DOHH2 (cell line): ENCODE results near the gene ZFAND3.

Experiments used
- H3F3A ChIP-seq: fragments of 200-600 bp; sonication (generic), shearing (Covaris generic); 2 replicates; pipeline ENCODE4 v1.6.0; 2016; ENCODE audit warnings: antibody characterized with exemption, mild to moderate bottlenecking; ENCODE audit not compliant: control insufficient read depth, insufficient read depth
- H3K27ac ChIP-seq: fragments of 200-600 bp; sonication (generic); 2 replicates; pipeline ENCODE4 v1.5.1; 2014; ENCODE audit warnings: low read depth, mild to moderate bottlenecking, low read length, moderate library complexity
- H3K27me3 ChIP-seq: fragments of 200-600 bp; sonication (generic); 2 replicates; pipeline ENCODE4 v1.6.1; 2014; ENCODE audit warnings: mild to moderate bottlenecking, low read length, mixed read lengths; ENCODE audit not compliant: control insufficient read depth
- H3K36me3 ChIP-seq: fragments of 200-600 bp; sonication (generic); 2 replicates; pipeline ENCODE4 v1.6.1; 2014; ENCODE audit warnings: mild to moderate bottlenecking, low read length, moderate library complexity, mixed read lengths; ENCODE audit not compliant: control insufficient read depth
- H3K4me1 ChIP-seq: fragments of 200-600 bp; sonication (generic); 2 replicates; pipeline ENCODE4 v1.6.1; 2014; ENCODE audit warnings: mild to moderate bottlenecking, low read length, mixed read lengths; ENCODE audit not compliant: control insufficient read depth
- H3K4me2 ChIP-seq: fragments of 200-600 bp; sonication (generic); 2 replicates; pipeline ENCODE4 v1.6.0; 2014; ENCODE audit warnings: mild to moderate bottlenecking, low read length, moderate library complexity
- H3K4me3 ChIP-seq: fragments of 200-600 bp; sonication (generic); 2 replicates; pipeline ENCODE4 v1.5.1; 2014; ENCODE audit warnings: mild to moderate bottlenecking, low read length, mixed read lengths
- H3K79me2 ChIP-seq: fragments of 200-600 bp; sonication (generic); 2 replicates; pipeline ENCODE4 v1.6.1; 2014; ENCODE audit warnings: mild to moderate bottlenecking, low read length, mixed read lengths; ENCODE audit not compliant: control insufficient read depth
- H3K9me2 ChIP-seq: fragments of 200-600 bp; sonication (generic); replicated peaks from 2 replicates; pipeline ENCODE4 v1.6.1; 2014; ENCODE audit warnings: mild to moderate bottlenecking, low read length, mixed read lengths; ENCODE audit not compliant: control insufficient read depth
- H3K9me3 ChIP-seq: fragments of 200-600 bp; sonication (generic); 2 replicates; pipeline ENCODE4 v1.6.1; 2014; ENCODE audit warnings: antibody characterized with exemption, low read length, mixed read lengths; ENCODE audit not compliant: control insufficient read depth, insufficient read depth
- H4K20me1 ChIP-seq: fragments of 200-600 bp; sonication (generic); 2 replicates; pipeline ENCODE4 v1.6.0; 2014; ENCODE audit warnings: low read depth, mild to moderate bottlenecking, antibody characterized with exemption, low read length, moderate library complexity; ENCODE audit not compliant: control insufficient read depth, insufficient read depth
- EZH2phosphoT487 ChIP-seq: fragments of 200-600 bp; sonication (generic); IDR thresholded peaks from 2 replicates; pipeline ENCODE4 v1.6.1; 2017; ENCODE audit warnings: borderline replicate concordance, mild to moderate bottlenecking, antibody characterized with exemption, low read length, moderate library complexity, mixed read lengths
- TF ChIP-seq, protein P1 (sequence below): fragments of 200-600 bp; sonication (generic); IDR thresholded peaks from one replicate; pipeline ENCODE4 v1.5.1; 2014; ENCODE audit warnings: antibody characterized with exemption, mild to moderate bottlenecking, low read depth, low read length; ENCODE audit not compliant: poor library complexity, severe bottlenecking

ZFAND3 gene

DNA sequence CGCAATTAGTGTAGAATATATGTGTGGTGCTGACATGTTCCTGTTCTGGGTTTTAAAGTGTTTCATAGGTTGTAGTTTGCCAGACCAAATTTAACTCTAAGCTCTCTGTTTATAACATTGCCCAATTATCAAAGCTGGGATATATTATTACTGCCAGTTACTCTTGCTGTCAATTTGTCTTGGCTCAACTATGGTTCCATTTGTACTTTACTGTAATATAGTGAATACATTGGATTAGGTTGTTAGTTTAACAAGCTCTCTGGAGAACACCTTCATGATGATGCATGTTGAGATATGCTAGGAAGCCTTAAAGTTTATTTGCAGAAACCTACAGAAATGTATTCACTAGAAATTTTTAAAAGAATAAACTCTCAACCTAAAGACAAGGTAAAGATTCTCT lies 259.6 kb downstream of the ZFAND3 start:
- Histone ChIP-seq H4K20me1 (no peaks in the 10 kb centered on the region), H3K27me3 (no peaks in the 10 kb centered on the region), H3K4me3 (no peak overlapping the region), H3K4me2 (no peak overlapping the region), H3K79me2 (no peaks in the 10 kb centered on the region), H3K36me3 (no peaks in the 10 kb centered on the region), H3K27ac (no peak overlapping the region), H3K4me1 (peaks cover 22% of the 10 kb centered on the region), H3K9me3 (no peaks in the 10 kb centered on the region), H3F3A (no peaks in the 10 kb centered on the region), H3K9me2 (no peaks in the 10 kb centered on the region)
- no peak for TF ChIP-seq EZH2phosphoT487
- TF ChIP-seq, protein P1, sequence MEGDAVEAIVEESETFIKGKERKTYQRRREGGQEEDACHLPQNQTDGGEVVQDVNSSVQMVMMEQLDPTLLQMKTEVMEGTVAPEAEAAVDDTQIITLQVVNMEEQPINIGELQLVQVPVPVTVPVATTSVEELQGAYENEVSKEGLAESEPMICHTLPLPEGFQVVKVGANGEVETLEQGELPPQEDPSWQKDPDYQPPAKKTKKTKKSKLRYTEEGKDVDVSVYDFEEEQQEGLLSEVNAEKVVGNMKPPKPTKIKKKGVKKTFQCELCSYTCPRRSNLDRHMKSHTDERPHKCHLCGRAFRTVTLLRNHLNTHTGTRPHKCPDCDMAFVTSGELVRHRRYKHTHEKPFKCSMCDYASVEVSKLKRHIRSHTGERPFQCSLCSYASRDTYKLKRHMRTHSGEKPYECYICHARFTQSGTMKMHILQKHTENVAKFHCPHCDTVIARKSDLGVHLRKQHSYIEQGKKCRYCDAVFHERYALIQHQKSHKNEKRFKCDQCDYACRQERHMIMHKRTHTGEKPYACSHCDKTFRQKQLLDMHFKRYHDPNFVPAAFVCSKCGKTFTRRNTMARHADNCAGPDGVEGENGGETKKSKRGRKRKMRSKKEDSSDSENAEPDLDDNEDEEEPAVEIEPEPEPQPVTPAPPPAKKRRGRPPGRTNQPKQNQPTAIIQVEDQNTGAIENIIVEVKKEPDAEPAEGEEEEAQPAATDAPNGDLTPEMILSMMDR: no peak

DNA sequence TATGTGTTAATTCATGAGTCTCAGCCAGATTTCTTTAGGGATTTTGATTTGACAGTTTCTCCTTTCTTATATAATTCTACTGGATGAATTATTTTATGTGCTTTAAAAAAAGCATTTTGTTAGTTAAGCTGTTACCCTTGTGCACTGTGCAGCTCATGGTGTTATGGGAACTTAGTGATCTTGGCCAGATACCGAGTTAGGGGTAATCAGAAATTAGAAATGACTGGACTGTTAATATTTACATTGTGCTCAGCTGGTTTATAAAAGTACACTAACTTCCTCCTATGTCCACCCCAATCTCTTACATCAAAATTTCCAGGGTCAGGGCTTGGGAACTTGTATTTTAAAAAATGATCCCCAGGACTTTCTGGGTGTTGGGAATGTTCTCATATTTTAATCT lies 260.0 kb downstream of the ZFAND3 start:
- H3K79me2 ChIP-seq: no peaks in the 10 kb centered on the region
- H3K36me3 ChIP-seq: no peaks in the 10 kb centered on the region
- no peak overlapping the region for H3K4me3 ChIP-seq
- no peaks in the 10 kb centered on the region for H3K9me3 ChIP-seq
- no peaks in the 10 kb centered on the region for H3F3A ChIP-seq
- no peaks in the 10 kb centered on the region for H3K9me2 ChIP-seq
- H3K4me2 ChIP-seq: no peak overlapping the region
- no peaks in the 10 kb centered on the region for H4K20me1 ChIP-seq
- H3K27ac ChIP-seq: no peak overlapping the region
- peaks cover 22% of the 10 kb centered on the region for H3K4me1 ChIP-seq
- no peaks in the 10 kb centered on the region for H3K27me3 ChIP-seq
- no peak for TF ChIP-seq EZH2phosphoT487
- TF ChIP-seq, protein P1: no peak

DNA sequence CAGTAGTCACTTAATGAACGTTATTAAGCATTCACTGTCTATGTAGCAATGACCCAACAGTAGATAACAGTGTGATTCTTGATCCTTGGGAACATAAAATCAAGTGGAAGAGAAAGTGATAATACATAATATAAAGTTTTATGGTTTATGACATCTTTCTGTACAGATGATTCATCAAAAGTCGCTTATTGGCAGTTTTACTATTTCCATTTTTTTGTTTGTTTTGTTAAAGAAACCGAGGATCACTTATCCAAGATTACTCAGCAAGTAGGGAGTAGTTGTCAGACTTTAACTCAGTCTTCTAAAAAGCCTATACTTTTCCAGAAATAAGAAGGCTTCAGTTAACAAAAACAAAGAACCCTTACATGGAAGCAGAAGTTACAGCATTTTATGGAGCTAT lies 260.8 kb downstream of the ZFAND3 start:
- no peaks in the 10 kb centered on the region for H4K20me1 ChIP-seq
- H3K36me3 ChIP-seq: no peaks in the 10 kb centered on the region
- no peaks in the 10 kb centered on the region for H3K79me2 ChIP-seq
- H3K9me3 ChIP-seq: no peaks in the 10 kb centered on the region
- no peak overlapping the region for H3K4me2 ChIP-seq
- no peaks in the 10 kb centered on the region for H3K9me2 ChIP-seq
- H3K4me1 ChIP-seq: peaks cover 22% of the 10 kb centered on the region
- TF ChIP-seq, protein P1: no peak
- TF ChIP-seq EZH2phosphoT487: no peak
- no peaks in the 10 kb centered on the region for H3K27me3 ChIP-seq
- H3F3A ChIP-seq: no peaks in the 10 kb centered on the region
- no peak overlapping the region for H3K27ac ChIP-seq
- H3K4me3 ChIP-seq: no peak overlapping the region

DNA sequence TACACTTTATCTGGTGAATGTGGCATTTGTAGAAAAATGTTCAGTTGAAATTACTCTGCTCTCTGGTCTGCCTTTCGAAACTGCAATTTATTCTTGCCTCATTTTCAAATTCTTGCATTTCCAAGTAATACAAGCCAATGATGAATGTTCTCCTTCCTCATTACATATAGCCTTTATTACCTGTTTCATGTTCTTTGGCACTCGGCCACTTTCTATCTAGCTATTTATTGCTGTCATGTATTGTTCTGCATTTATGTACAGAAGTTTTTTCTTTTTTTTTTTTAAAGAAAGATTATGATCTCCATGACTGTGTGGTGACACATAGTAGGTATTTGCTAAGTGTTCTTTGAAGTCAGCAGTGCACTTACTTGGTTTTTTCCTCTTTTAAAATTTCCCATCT lies 261.4 kb downstream of the ZFAND3 start:
- Histone ChIP-seq H3K9me3 (no peaks in the 10 kb centered on the region), H3K4me2 (no peak overlapping the region), H3K36me3 (no peaks in the 10 kb centered on the region), H3F3A (no peaks in the 10 kb centered on the region), H3K9me2 (no peaks in the 10 kb centered on the region), H4K20me1 (no peaks in the 10 kb centered on the region), H3K79me2 (no peaks in the 10 kb centered on the region), H3K27me3 (no peaks in the 10 kb centered on the region), H3K4me3 (no peak overlapping the region), H3K27ac (no peak overlapping the region), H3K4me1 (peaks cover 22% of the 10 kb centered on the region)
- TF ChIP-seq, protein P1: no peak
- no peak for TF ChIP-seq EZH2phosphoT487
